ENCODE data around the gene PRDM16.

The PRDM16 gene

DNA sequence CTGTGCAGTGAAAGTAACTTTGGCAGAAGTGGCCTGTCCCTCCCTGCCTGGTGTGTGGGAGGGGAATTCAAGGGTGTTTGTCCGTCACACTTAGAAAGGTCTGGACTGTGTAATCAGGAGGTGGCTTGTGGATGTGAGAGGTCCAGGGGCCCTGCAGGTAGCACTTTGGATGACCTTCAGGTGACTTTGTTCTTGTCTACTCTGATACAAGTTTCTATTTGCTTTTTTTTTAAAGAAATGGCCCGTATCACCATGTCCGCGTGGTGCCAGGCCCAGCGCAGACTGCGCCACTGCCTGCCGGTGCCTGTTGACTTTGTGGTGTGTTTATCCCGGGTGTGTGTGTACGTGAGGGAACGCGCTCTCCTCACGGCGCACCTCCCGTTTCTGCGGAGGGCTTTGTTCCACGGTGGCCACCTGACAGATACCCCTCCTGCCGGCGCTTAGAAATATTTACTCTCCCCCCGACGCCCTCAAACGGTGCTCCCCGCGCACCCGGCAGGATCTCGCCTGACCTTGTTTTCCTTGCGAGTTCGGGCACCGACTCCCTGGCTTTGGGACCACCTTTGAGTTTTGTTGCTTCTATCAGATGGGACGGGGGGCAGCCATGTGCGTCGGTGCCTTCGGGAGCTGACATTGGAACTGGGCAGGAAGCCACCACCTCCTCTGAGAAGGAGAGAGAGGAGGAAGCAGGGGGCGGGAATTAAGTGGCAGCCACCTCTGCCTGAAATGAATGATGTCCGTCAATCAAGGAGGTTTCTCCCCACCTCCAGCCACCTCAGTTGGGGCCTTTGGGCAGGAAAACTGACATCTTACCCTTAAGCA lies 119.4 kb downstream of the PRDM16 start:
- H3K4me3 ChIP-seq (ENCODE audit: low read depth, low read length), result no peak overlapping the region
- no peak for DNase-seq (ENCODE audit: low read depth)
- TF ChIP-seq, protein P1, sequence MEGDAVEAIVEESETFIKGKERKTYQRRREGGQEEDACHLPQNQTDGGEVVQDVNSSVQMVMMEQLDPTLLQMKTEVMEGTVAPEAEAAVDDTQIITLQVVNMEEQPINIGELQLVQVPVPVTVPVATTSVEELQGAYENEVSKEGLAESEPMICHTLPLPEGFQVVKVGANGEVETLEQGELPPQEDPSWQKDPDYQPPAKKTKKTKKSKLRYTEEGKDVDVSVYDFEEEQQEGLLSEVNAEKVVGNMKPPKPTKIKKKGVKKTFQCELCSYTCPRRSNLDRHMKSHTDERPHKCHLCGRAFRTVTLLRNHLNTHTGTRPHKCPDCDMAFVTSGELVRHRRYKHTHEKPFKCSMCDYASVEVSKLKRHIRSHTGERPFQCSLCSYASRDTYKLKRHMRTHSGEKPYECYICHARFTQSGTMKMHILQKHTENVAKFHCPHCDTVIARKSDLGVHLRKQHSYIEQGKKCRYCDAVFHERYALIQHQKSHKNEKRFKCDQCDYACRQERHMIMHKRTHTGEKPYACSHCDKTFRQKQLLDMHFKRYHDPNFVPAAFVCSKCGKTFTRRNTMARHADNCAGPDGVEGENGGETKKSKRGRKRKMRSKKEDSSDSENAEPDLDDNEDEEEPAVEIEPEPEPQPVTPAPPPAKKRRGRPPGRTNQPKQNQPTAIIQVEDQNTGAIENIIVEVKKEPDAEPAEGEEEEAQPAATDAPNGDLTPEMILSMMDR (IDR thresholded peaks at IDR 0.05; ENCODE audit: low read depth, low read length, missing control alignments), result no peak

DNA sequence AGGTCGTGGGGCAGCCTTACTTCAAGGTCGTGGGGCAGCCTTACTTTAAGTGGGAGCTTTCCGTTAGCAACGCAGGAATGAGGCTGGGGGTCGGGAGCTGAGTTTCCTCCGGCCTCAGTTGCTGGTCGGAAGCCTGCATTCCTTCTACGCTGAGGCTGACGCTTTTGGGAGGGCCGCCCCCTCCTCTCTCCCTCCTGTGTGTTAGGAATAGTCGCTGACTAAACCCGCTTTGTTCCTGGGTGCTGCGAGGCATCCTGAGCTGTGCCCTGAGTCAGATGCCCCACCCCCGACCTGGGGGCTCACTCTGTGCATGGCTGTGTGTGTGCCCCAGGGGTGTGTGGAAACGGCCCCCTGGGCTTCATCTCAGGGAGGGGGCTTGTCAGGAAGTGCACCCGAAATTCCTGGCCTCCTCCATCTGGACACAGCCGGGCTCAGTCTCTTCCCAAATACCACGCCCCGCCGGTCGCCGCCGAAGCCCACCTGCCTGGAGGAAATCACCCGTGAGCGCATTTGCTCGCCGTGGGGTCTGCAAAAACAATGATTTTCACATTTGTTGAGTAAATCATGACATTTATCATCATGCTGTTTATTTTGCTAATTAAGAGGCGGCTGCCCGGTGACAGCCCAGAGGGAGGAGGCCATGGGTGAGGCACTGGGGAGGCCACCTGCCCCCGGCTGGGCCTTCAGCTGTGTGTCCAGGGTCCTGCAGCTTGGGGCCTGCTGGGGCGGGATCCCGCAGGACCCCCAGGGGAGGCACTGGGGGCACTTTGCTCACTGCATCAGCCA lies 121.4 kb downstream of the PRDM16 start:
- H3K4me3 ChIP-seq (ENCODE audit: low read depth, low read length), result no peak overlapping the region
- TF ChIP-seq, protein P1 (IDR thresholded peaks at IDR 0.05; ENCODE audit: low read depth, low read length, missing control alignments), result no peak
- DNase-seq (ENCODE audit: low read depth), result no peak

DNA sequence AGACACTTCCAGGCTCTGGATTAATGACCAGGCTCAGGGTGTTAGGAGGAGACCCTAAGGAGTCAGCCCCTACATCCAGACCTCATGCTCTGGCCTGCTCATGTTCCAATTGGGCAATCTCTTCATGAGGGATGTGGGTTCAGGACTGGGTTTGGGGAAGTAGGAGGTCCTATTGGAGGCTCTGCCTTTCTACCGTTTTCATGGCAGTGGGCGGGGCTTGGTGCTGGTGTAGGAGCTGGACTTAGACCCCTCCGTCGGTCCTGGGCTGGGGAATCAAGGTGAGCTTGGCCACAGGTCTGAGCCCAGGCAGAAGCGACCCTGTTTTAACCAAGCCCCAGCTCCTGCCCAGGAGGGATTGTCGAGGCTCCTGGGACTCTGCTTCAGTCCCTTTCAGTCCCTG lies 123.4 kb downstream of the PRDM16 start:
- H3K4me3 ChIP-seq (ENCODE audit: low read depth, low read length), result no peak overlapping the region
- no peak for DNase-seq (ENCODE audit: low read depth)
- TF ChIP-seq, protein P1 (IDR thresholded peaks at IDR 0.05; ENCODE audit: low read depth, low read length, missing control alignments), result no peak

DNA sequence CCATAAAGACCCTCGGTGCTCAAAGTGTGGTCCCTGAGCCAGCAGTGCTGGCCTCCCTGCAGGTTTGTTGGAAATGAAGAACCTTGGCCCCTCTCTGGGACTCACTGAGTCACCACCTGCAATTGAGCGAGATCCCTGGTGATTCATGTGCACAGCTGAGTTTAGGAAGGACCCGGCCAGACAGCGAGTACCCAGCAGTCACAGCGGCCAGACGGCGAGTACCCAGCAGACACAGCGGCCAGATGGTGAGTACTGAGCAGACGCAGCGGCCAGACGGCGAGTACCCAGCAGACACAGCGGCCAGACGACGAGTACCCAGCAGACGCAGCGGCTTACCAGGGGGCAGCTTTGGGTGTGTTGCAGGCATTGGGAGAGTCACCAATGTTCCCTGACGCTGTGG lies 123.8 kb downstream of the PRDM16 start:
- TF ChIP-seq, protein P1 (IDR thresholded peaks at IDR 0.05; ENCODE audit: low read depth, low read length, missing control alignments), result no peak
- DNase-seq (ENCODE audit: low read depth), result no peak
- H3K4me3 ChIP-seq (ENCODE audit: low read depth, low read length), result no peak overlapping the region

DNA sequence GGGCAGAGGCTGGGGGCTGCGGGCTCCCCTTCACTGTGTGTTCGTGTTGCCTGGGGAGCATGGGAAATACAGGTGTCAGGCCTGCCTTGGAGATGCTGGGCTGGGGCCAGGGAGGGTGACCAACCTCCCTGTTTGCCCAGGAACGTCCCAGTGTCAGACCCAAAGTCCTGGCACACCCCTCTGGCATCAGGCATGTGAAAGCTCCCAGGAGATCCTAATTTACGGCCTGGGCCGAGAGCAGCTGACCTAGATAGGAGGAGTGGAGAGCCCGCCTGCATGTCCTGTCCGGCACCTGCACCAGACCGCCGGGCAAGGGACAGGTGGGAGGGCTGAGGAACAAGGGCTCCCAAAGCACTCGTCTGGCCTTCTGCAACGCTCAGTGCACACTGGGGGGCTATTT lies 124.8 kb downstream of the PRDM16 start:
- H3K4me3 ChIP-seq (ENCODE audit: low read depth, low read length), result no peak overlapping the region
- TF ChIP-seq, protein P1 (IDR thresholded peaks at IDR 0.05; ENCODE audit: low read depth, low read length, missing control alignments), result no peak
- DNase-seq (ENCODE audit: low read depth), result no peak

DNA sequence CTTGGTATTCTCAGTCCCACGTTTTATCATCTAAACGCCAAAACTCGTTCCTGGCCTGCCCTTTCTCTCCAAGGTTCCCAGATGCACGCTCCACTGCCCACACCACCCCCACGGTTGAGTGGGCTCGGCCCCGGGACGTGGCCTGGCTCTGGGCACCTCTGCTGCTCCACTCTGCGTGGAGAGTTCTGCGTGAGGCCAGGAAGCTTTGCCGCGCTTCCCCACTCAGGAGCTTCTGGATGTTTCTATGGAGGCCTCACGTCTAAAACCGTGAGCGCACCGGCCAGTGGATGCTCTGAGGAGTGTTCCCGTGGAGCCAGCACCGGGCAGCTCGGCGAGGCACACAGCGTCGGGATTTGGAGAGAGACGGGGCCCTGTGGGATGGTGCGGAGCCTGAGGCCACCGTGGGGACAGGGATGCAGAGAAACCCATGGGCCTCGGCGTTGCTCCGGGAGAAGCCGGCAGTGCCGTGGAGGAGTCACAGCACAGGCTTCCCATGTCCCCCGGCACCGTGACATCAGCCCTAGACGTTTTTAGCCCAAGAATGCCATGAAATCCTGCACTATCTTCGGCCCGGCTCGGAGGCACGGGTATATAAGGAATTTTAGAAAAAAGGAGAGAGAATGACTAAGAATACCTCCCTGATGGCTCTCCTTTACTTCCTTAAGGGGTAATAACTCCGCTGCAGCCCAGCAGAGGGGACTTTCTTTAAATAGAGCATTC lies 125.9 kb downstream of the PRDM16 start:
- TF ChIP-seq, protein P1 (IDR thresholded peaks at IDR 0.05; ENCODE audit: low read depth, low read length, missing control alignments), result no peak
- no peak for DNase-seq (ENCODE audit: low read depth)
- H3K4me3 ChIP-seq (ENCODE audit: low read depth, low read length), result no peak overlapping the region
